HepG2 (cell line): Measurements from ENCODE around the gene ATP9B. TPM values are rescaled to one million over a fixed set of nuclear protein-coding genes. Genes with fewer than 3 reads are reported as not detected.

Experiments used
- ATAC-seq: fragments of 200-7000 bp; cut with Tn5 transposase; 3 replicates; pipeline ENCODE4 v1.9.1; 2020; ENCODE audit warnings: mild to moderate bottlenecking, moderate library complexity
- BruUV-seq: library from RNA; stranded (reverse); fragments of 400-500 nt; replicated peaks from 2 replicates; lab custom pipeline; 2021; lab: Mats Ljungman, UMichigan
- CTCF ChIA-PET: fragments of 300-600 bp; formaldehyde crosslinking; extraction: SDS; loops from one replicate; lab custom pipeline; 2021; ENCODE audit warnings: low total read pairs, inconsistent platforms, low intra/inter-chr PET ratio; lab: Yijun Ruan, JAX
- POLR2A ChIA-PET: fragments of 350-600 bp; sonication (Branson Sonifier 250); formaldehyde crosslinking; loops from one replicate; lab custom pipeline; 2020; ENCODE audit warnings: antibody characterized with exemption, inconsistent platforms; lab: Yijun Ruan, JAX
- DNase-seq: peaks from one replicate; pipeline ENCODE4 v3.0.0-alpha.2; 2015; ENCODE audit warnings: low spot score
- FAIRE-seq: peaks from 3 replicates; lab custom pipeline; 2011; peaks lifted over from hg19 to GRCh38; lab: Jason Lieb, UNC
- H2AFZ ChIP-seq: one replicate; pipeline ENCODE4 v1.6.1; 2011; ENCODE audit warnings: low read length, inconsistent platforms
- H3K27ac ChIP-seq: fragments of 300-600 bp; 3 replicates; pipeline ENCODE4 v1.8.0; 2011; ENCODE audit warnings: mixed run types, mild to moderate bottlenecking, mixed read lengths, low read length, inconsistent platforms; ENCODE audit not compliant: insufficient read depth; ENCODE audit errors: extremely low read length
- H3K27me3 ChIP-seq, 2 experiments: fragments of 200-600 bp in 1 of 2; 2 replicates in 1 of 2; 3 replicates in 1 of 2; pipeline versions ENCODE4 v1.6.0 to v1.8.0; 2011; ENCODE audit warnings: low read length in 2 of 2, mild to moderate bottlenecking in 2 of 2, moderate library complexity in 2 of 2, inconsistent platforms in 1 of 2; ENCODE audit not compliant: insufficient read depth in 2 of 2, control insufficient read depth in 1 of 2
- H3K36me3 ChIP-seq, 2 experiments: fragments of 200-600 bp in 1 of 2; replicated peaks in 1 of 2; 2 replicates in 1 of 2; 3 replicates in 1 of 2; pipeline versions ENCODE4 v1.5.1 to v1.8.0; 2011; ENCODE audit warnings: low read length in 2 of 2, inconsistent platforms in 1 of 2; ENCODE audit not compliant: insufficient read depth in 2 of 2, control insufficient read depth in 1 of 2
- H3K4me1 ChIP-seq: 2 replicates; pipeline ENCODE4 v1.5.1; 2012; ENCODE audit warnings: low read length, inconsistent platforms; ENCODE audit not compliant: insufficient read depth
- H3K4me2 ChIP-seq: 2 replicates; pipeline ENCODE4 v1.6.0; 2011; ENCODE audit warnings: low read depth, low read length, inconsistent platforms
- H3K4me3 ChIP-seq, 3 experiments: fragments of 200-600 bp in 1 of 3; sonication (generic), shearing (Covaris generic) in 1 of 3; replicated peaks in 1 of 3; 2 replicates each; pipeline ENCODE4 v1.5.1; 2011 to 2016; ENCODE audit warnings: low read length in 3 of 3, inconsistent platforms in 2 of 3, low read depth in 2 of 3, mild to moderate bottlenecking in 2 of 3, control low read depth in 1 of 3, mixed read lengths in 1 of 3; ENCODE audit not compliant: insufficient read depth in 1 of 3
- H3K79me2 ChIP-seq: one replicate; pipeline ENCODE4 v1.6.1; 2011; ENCODE audit warnings: low read length, inconsistent platforms; ENCODE audit not compliant: insufficient read depth
- H3K9ac ChIP-seq: 2 replicates; pipeline ENCODE4 v1.6.0; 2011; ENCODE audit warnings: mild to moderate bottlenecking, low read depth, low read length, inconsistent platforms; ENCODE audit not compliant: insufficient read depth
- H3K9me3 ChIP-seq: 2 replicates; pipeline ENCODE4 v1.5.1; 2012; ENCODE audit warnings: mild to moderate bottlenecking, low read length
- H4K20me1 ChIP-seq: 2 replicates; pipeline ENCODE4 v1.6.0; 2011; ENCODE audit warnings: inconsistent platforms, mild to moderate bottlenecking, low read length, moderate library complexity; ENCODE audit not compliant: insufficient read depth
- ESRRA ChIP-seq: sonication (generic); formaldehyde crosslinking; IDR thresholded peaks from 2 replicates; pipeline ENCODE4 v1.5.1; 2020; ENCODE audit warnings: mild to moderate bottlenecking, low read depth, missing genetic modification reagents
- GABPB1 ChIP-seq: IDR thresholded peaks from 2 replicates; pipeline ENCODE4 v1.6.1; 2016; ENCODE audit warnings: mild to moderate bottlenecking, missing genetic modification reagents, moderate library complexity, missing compliant biosample characterization
- KMT2A ChIP-seq: sonication (generic); formaldehyde crosslinking; IDR thresholded peaks from 2 replicates; pipeline ENCODE4 v1.4.0; 2020; ENCODE audit warnings: missing genetic modification reagents
- SMAD1 ChIP-seq: sonication (generic); formaldehyde crosslinking; IDR thresholded peaks from 2 replicates; pipeline ENCODE4 v1.4.0; 2020; ENCODE audit warnings: missing genetic modification reagents, low read depth, mild to moderate bottlenecking, borderline replicate concordance
- SP140L ChIP-seq: sonication (generic); formaldehyde crosslinking; IDR thresholded peaks from 2 replicates; pipeline ENCODE4 v1.4.0; 2020; ENCODE audit warnings: missing genetic modification reagents, borderline replicate concordance
- TCF7 ChIP-seq: sonication (generic); IDR thresholded peaks from 2 replicates; pipeline ENCODE4 v1.6.1; 2016; ENCODE audit warnings: antibody characterized with exemption, low read depth
- XBP1 ChIP-seq: sonication (generic); formaldehyde crosslinking; IDR thresholded peaks from 2 replicates; pipeline ENCODE4 v1.5.0; 2020; ENCODE audit warnings: missing genetic modification reagents
- ZBTB3 ChIP-seq: sonication (generic); formaldehyde crosslinking; IDR thresholded peaks from 2 replicates; pipeline ENCODE4 v1.4.0; 2020; ENCODE audit warnings: low read depth, mild to moderate bottlenecking, moderate library complexity, missing genetic modification reagents, borderline replicate concordance
- ZFY ChIP-seq: sonication (generic); formaldehyde crosslinking; IDR thresholded peaks from 2 replicates; pipeline ENCODE4 v1.4.0; 2020; ENCODE audit warnings: missing genetic modification reagents
- ZIK1 ChIP-seq: sonication (generic); formaldehyde crosslinking; IDR thresholded peaks from 2 replicates; pipeline ENCODE4 v1.5.0; 2020; ENCODE audit warnings: mild to moderate bottlenecking, low read depth, missing genetic modification reagents, borderline replicate concordance
- ZNF10 ChIP-seq: sonication (generic); formaldehyde crosslinking; IDR thresholded peaks from 2 replicates; pipeline ENCODE4 v1.4.0; 2020; ENCODE audit warnings: mild to moderate bottlenecking, low read depth, missing genetic modification reagents, borderline replicate concordance
- ZNF547 ChIP-seq: sonication (generic); formaldehyde crosslinking; IDR thresholded peaks from 2 replicates; pipeline ENCODE4 v1.5.1; 2020; ENCODE audit warnings: mild to moderate bottlenecking, missing genetic modification reagents
- ZNF557 ChIP-seq: sonication (generic); formaldehyde crosslinking; IDR thresholded peaks from 2 replicates; pipeline ENCODE4 v1.4.0; 2020; ENCODE audit warnings: missing genetic modification reagents
- ZNF562 ChIP-seq: sonication (generic); formaldehyde crosslinking; IDR thresholded peaks from 2 replicates; pipeline ENCODE4 v1.8.0; 2022; ENCODE audit warnings: missing genetic modification reagents, borderline replicate concordance
- ZNF768 ChIP-seq: sonication (generic); formaldehyde crosslinking; IDR thresholded peaks from 2 replicates; pipeline ENCODE4 v1.4.0; 2020; ENCODE audit warnings: missing genetic modification reagents
- ZNF891 ChIP-seq: sonication (generic); formaldehyde crosslinking; IDR thresholded peaks from 2 replicates; pipeline ENCODE4 v1.5.0; 2020; ENCODE audit warnings: mild to moderate bottlenecking, missing genetic modification reagents
- WGBS: methylation state at CpG from one replicate; pipeline ENCODE4 v1.1.6; 2017; ENCODE audit warnings: low lambda C conversion rate; 5-methylcytosine and 5-hydroxymethylcytosine counted together
- in situ Hi-C: cut with HindIII; loops from 2 replicates; pipeline ENCODE4 v1.10.0; 2017; ENCODE audit warnings: low pct_unique_long_range_greater_than_20kb; ENCODE audit not compliant: extremely low pct_ligation_motif_present
- intact Hi-C: fragments of 100-400 bp; cut with micrococcal nuclease; formaldehyde crosslinking; loops from one replicate; pipeline ENCODE4 v1.10.0; 2022; ENCODE audit not compliant: unreplicated experiment
- polyA plus RNA-seq, 8 experiments: library from polyadenylated mRNA; depleted of rRNA in 3 of 8; stranded (reverse) in 7 of 8; unstranded in 1 of 8; fragments of >200 nt; fragmentation: Illumina TruSeq in 4 of 8; extraction: Trizol in 4 of 8; gene quantifications; 2 replicates each; pipeline versions ENCODE4 v1.2.1 to v1.2.3, GENCODE V29; 2011 to 2016; ENCODE audit warnings: low read depth in 4 of 8, missing spikeins in 1 of 8, mixed read lengths in 1 of 8; ENCODE audit not compliant: insufficient read depth in 1 of 8
- total RNA-seq, 5 experiments: library from RNA; depleted of rRNA; stranded (reverse); fragments of >200 nt; fragmentation: Illumina TruSeq; extraction: Trizol; gene quantifications; 2 replicates each; pipeline ENCODE4 v1.2.3, GENCODE V29; 2016; ENCODE audit warnings: low read depth in 1 of 5
- TF ChIP-seq, protein P1 (sequence below): IDR thresholded peaks from 2 replicates; pipeline ENCODE4 v1.6.1; 2016
- TF ChIP-seq, protein P2 (sequence below): sonication (generic); formaldehyde crosslinking; conservative IDR thresholded peaks from 2 replicates; pipeline ENCODE4 v1.8.0; 2022; ENCODE audit warnings: missing genetic modification reagents

Gene ATP9B
- total and polyA plus RNA-seq, 2 of the 13 experiments (the other 11 are each of a cell fraction or from before 2014, with no cell fraction given), result 10.8 to 11.3 TPM

DNA sequence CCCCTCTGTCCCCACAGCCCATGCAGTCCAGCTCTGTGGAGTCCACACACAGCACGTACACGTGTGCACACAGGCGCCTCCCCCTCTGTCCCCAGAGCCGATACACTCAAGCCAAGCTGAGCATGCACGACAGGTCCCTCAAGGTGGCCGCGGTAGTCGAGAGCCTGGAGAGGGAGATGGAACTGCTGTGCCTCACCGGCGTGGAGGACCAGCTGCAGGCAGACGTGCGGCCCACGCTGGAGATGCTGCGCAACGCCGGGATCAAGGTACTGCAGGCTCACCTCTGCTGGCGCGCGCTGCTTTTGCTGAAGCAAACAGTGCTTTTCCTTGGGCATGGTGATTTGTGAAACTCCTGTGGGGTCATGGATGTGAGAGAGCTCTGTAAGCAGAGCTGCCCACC lies 268.0 kb downstream of the ATP9B start:
- H4K20me1 ChIP-seq, result no peaks in the 10 kb centered on the region
- no peak overlapping the region for H3K9ac ChIP-seq
- in situ Hi-C loops (no loop called here), intact Hi-C loops (no loop called here)
- DNase-seq (no peak), FAIRE-seq (no peak), ATAC-seq (no peak)
- H3K4me2 ChIP-seq, result no peak overlapping the region
- H3K79me2 ChIP-seq, result no peaks in the 10 kb centered on the region
- CTCF ChIA-PET, result no interaction called here
- WGBS, result 100% methylated on average over 7 of the region's 19 CpGs
- no peaks in the 10 kb centered on the region for H3K9me3 ChIP-seq
- peaks cover 0 to 1% of the 10 kb centered on the region in 2 experiments; a peak in 4 of 5 replicates for H3K36me3 ChIP-seq
- no peaks in the 10 kb centered on the region for H3K27me3 ChIP-seq
- POLR2A ChIA-PET, result no interaction called here
- H3K4me3 ChIP-seq, result no peak overlapping the region
- no peak overlapping the region for H3K27ac ChIP-seq
- no peak overlapping the region for H2AFZ ChIP-seq
- TF ChIP-seq GABPB1 (no peak), KMT2A (CRISPR knock-in tag) (no peak), ZNF768 (CRISPR knock-in tag) (no peak), XBP1 (CRISPR knock-in tag) (no peak)
- TF ChIP-seq, protein P1, sequence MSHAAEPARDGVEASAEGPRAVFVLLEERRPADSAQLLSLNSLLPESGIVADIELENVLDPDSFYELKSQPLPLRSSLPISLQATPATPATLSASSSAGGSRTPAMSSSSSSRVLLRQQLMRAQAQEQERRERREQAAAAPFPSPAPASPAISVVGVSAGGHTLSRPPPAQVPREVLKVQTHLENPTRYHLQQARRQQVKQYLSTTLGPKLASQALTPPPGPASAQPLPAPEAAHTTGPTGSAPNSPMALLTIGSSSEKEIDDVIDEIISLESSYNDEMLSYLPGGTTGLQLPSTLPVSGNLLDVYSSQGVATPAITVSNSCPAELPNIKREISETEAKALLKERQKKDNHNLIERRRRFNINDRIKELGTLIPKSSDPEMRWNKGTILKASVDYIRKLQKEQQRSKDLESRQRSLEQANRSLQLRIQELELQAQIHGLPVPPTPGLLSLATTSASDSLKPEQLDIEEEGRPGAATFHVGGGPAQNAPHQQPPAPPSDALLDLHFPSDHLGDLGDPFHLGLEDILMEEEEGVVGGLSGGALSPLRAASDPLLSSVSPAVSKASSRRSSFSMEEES (CRISPR knock-in tag), result no peak
- BruUV-seq, result no TSS peak
- H3K4me1 ChIP-seq, result no peaks in the 10 kb centered on the region

DNA sequence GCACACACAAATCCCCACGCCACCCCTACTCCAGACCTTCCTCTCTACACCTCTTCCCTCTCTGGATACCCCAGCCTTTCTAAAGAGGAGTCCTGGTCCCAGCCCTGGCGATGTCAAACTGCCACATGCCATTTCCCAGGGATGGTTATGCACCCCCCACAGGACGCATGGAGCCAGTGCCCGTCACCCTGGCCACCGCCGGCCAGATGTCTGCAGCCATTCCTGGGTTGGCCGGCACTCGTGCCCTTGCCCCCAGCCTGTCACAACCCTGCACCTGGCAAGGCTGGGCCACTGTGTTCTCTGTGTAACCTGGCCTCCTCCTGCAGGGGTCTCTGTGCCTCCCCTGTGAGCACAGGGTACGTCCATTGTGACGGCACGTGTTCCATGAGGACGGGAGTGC lies 268.4 kb downstream of the ATP9B start:
- no peak overlapping the region for H3K9ac ChIP-seq
- H2AFZ ChIP-seq, result no peak overlapping the region
- ATAC-seq (no peak; the same call in 2 of the 3 replicates), FAIRE-seq (no peak), DNase-seq (no peak)
- no peaks in the 10 kb centered on the region for H3K27me3 ChIP-seq
- BruUV-seq, result no TSS peak
- H3K4me1 ChIP-seq, result no peaks in the 10 kb centered on the region
- POLR2A ChIA-PET, result no interaction called here
- intact Hi-C loops, result no loop called here
- no peaks in the 10 kb centered on the region for H4K20me1 ChIP-seq
- H3K36me3 ChIP-seq, result peaks cover 0 to 1% of the 10 kb centered on the region in 2 experiments; a peak in 4 of 5 replicates
- CTCF ChIA-PET, result no interaction called here
- H3K4me2 ChIP-seq, result no peak overlapping the region
- H3K79me2 ChIP-seq, result no peaks in the 10 kb centered on the region
- no peak overlapping the region for H3K4me3 ChIP-seq
- H3K27ac ChIP-seq, result no peak overlapping the region
- H3K9me3 ChIP-seq, result no peaks in the 10 kb centered on the region
- in situ Hi-C loops, result no loop called here
- WGBS, result 94% methylated on average over 10 of the region's 12 CpGs
- TF ChIP-seq ZIK1 (CRISPR knock-in tag) (no peak), ZNF562 (CRISPR knock-in tag) (no peak), ESRRA (no peak), SP140L (no peak), ZNF547 (CRISPR knock-in tag) (no peak), ZNF557 (no peak), ZBTB3 (CRISPR knock-in tag) (no peak), ZNF10 (CRISPR knock-in tag) (no peak), SMAD1 (CRISPR knock-in tag) (no peak), ZNF891 (CRISPR knock-in tag) (no peak), ZFY (no peak), TCF7 (no peak)
- TF ChIP-seq, protein P2, sequence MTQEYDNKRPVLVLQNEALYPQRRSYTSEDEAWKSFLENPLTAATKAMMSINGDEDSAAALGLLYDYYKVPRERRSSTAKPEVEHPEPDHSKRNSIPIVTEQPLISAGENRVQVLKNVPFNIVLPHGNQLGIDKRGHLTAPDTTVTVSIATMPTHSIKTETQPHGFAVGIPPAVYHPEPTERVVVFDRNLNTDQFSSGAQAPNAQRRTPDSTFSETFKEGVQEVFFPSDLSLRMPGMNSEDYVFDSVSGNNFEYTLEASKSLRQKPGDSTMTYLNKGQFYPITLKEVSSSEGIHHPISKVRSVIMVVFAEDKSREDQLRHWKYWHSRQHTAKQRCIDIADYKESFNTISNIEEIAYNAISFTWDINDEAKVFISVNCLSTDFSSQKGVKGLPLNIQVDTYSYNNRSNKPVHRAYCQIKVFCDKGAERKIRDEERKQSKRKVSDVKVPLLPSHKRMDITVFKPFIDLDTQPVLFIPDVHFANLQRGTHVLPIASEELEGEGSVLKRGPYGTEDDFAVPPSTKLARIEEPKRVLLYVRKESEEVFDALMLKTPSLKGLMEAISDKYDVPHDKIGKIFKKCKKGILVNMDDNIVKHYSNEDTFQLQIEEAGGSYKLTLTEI, result no peak
